GM20000 (cell line): ENCODE data around the gene ZNF48.

ENCODE experiments used
- DNase-seq: peaks from one replicate; pipeline ENCODE4 v3.0.0; 2012; ENCODE audit warnings: low spot score
- TF ChIP-seq, protein P1 (sequence below): IDR thresholded peaks from 2 replicates; pipeline ENCODE4 v1.5.1; 2012; ENCODE audit warnings: mild to moderate bottlenecking, control low read depth; ENCODE audit errors: extremely low read depth, missing control alignments

ZNF48 gene

DNA sequence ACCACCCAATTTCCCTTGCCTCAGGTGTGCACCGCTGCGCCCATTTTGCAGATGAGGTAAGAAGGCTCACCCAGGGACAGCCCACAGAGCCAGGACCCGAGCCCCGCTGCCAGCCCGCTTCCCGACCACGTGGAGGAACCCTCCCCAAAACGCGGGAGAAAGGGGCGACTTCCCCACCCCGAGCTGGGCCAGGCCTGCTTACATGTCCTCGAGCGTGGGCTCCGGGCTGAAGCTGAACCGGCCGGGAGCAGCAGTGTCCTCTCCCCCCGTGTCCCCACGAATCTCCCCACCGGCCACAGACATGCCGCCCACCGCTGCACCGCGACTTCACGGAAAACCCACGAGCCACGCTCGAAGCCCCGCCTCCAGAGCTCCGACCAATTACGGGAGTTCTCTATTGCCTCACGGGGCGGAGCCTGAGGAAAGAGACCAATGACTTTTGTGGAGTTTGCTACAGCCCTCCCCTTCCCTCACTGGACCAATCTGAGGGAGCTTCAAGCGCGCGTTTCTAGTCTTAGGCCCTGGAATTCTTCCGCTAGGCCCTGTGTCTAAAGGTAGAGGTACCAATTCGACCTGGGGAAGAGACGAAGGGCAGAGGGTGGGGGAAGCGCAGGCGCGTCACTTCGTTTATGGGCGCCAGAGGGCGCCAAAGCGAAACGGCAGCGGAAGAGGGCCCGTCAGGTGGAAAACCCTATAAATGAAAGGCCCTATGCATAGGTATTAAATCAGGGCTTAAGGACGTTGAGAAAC is 34.6 kb downstream of the ZNF48 start, which contains the start of gene DCTPP1:
TSS of gene DCTPP1 (minus strand) at position 353 of the 750 bp plus-strand sequence. CDS start at position 303, 50 bp downstream.
- DNase-seq: peak; percentile 93
- TF ChIP-seq, protein P1, sequence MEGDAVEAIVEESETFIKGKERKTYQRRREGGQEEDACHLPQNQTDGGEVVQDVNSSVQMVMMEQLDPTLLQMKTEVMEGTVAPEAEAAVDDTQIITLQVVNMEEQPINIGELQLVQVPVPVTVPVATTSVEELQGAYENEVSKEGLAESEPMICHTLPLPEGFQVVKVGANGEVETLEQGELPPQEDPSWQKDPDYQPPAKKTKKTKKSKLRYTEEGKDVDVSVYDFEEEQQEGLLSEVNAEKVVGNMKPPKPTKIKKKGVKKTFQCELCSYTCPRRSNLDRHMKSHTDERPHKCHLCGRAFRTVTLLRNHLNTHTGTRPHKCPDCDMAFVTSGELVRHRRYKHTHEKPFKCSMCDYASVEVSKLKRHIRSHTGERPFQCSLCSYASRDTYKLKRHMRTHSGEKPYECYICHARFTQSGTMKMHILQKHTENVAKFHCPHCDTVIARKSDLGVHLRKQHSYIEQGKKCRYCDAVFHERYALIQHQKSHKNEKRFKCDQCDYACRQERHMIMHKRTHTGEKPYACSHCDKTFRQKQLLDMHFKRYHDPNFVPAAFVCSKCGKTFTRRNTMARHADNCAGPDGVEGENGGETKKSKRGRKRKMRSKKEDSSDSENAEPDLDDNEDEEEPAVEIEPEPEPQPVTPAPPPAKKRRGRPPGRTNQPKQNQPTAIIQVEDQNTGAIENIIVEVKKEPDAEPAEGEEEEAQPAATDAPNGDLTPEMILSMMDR: peak; percentile 86

DNA sequence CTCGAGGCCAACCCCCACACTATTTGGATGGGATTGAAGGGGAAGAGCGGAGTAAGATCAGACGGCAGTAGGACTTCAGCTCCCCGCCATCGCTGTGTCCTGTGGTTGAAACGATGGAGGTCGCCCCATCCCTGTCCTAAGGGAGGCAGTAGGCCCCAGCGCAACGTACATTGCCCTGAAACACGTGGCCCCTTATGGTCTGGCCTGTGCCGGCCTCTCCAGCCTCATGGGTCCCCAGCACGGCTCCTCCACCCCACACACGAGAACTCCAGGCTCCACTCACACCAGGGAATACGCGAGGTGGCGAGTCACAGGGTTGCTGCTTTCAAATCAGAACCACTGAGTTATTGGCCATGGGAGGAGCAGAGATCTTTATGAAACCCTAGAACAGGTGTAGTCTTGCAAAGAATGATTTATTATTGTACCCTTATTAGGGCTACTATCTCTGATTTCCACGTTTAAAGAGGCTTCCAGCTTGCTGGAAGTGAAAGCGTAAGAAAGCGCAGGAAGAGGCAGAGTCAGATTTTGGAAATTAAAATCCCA is 35.3 kb downstream of the ZNF48 start:
- TF ChIP-seq, protein P1: no peak
- no peak for DNase-seq

DNA sequence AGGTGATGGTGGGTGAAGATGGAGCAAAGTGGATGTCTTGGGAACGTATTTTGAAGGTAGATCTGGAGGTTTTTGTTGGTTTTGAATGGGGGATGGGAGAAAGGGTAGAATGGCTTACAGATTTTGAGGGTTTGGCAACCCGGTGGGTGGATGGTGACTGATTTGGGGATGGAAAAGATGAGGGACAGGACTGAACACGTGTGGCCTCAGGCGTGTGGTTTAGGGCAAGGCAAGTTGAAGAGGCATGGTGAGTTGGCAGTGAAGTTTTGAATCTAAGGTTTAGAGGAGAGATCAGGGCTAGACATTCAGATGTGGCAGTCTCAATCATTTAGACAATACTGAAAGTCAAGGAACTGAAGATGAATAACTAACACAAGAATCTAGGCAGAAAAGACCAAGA is 39.6 kb downstream of the ZNF48 start:
- DNase-seq: no peak
- TF ChIP-seq, protein P1: no peak

DNA sequence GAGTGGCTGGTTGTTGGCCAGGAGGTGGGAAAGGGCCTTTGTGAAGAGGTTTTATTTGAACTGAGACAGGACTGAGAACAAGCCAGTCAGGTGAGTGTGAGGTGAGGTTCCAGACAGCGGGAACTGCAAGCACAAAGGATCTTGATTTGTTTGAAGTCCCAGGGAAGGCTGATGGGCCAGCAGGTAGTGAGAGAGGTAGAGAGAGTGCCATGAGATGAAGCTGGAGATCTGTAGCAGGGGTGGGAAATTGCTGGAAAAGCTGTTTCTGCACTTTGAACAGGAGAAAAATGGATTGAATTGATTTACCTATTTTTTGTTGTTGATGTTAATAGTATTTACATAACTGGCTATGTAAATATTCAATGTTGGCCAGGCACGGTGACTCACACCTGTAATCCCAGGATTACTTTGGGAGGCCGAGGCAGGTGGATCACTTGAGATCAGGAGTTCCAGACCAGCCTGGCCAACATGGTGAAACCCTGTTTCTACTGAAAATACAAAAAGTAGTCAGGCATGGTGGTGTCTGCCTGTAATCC is 42.4 kb downstream of the ZNF48 start:
- TF ChIP-seq, protein P1: no peak
- no peak for DNase-seq

DNA sequence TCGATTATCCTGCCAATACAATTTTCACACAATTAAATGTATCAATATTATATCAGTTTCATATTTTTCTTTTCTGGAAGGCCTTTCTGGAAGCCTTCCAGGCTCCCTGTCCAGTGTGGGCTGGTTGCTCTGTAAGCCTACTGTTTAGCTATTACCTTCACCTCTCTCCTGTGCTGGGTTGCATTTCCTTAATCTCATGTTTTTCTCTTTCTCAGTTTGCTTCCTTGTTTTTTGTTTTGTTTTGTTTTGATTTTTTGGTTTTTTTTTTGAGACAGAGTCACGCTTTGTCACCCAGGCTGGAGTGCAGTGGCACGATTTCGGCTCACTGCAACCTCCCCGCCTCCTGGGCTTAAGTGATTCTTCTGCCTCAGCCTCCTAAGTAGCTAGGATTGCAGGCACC is 43.6 kb downstream of the ZNF48 start:
- DNase-seq: no peak
- TF ChIP-seq, protein P1: no peak

DNA sequence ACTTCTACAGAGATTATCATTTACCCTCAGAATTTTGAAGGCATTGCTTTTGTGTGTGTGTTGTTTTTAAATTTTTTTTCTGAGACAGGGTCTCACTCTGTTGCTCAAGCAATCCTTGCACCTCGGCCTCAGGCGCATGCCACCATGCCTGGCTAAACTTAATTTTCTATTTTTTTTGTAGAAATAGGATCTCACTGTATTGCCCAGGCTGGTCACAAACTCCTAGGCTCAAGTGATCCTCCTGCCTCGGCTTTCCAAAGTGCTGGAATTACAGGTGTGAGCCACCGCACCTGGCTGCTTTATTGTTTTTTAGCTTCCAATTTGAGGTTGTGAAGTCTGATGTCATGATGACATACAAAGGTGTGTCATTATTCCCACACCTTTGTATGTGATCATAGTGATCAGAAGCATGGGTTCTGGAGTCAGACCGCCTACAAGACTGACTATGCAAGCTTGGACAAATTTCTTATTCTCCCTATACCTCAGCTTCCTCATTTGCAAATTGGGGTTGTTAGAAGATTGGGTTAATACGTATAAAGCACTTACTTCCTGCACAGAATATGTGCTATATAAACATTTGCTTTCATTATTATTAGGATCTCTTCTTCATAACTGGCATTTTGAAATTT is 44.6 kb downstream of the ZNF48 start:
- no peak for DNase-seq

More for the DNA sequence above, 44.6 kb downstream of the ZNF48 start:
- TF ChIP-seq, protein P1: no peak
